ENCODE data around the gene WSB1. TPM values are rescaled to one million over a fixed set of nuclear protein-coding genes. Genes with fewer than 3 reads are reported as not detected.
A peak's percentile ranks its signal among the peaks of the same experiment; 100 is the strongest.

WSB1 gene
- total RNA-seq, 1 donor from 2014 or later: 308 TPM

DNA sequence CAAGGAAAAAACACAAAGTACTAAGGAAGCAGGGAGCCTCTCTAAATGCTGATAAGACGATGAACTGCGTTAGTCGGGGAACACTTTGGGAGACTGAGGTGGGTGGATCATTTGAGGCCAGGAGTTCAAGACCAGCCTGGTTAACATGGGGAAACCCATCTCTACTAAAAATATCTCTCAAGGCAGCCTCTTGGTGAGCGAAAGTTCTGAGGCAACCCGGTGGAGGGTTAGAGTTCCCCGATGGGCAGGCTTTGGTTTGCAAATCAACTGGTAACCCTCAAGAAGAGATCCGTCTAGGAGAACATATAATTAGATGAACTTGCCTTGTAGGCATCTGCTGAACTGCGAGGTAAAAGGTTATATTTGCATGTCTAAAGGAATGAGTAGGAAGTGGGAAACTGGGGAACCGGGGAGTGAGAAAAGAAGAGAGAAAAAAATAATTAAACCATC, 44.6 kb downstream of the WSB1 start:
- no peak for DNase-seq (ENCODE audit: low read depth, low spot score)

DNA sequence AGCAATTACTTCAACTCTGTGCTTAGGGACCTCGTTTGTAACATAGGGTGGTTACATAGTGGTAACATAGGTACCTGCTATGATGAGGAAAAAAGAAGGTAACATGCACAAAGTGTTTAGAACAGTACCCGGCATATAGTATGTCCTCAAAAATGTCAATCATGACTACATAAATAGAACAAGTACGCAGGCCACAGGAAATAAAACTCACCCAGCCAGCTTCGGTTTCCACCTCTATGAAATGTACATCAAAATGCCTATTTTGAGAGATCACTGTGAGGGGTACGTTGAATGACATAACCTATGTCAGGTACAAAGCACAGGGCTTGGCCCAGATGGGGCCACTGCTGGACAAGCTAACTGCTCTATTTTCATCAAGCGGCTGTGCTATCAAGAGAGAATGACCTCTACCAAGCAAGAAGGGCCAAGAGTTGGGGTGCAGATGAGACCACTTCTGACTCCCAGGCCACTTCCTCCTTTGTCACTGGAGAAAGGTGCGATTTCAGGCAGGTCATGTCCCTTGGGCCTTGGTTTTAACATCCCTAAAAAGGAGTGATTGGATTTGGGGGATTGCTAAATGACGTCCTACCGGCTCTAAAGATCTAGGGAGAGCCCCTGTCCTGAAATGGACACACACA, 45.4 kb downstream of the WSB1 start:
- DNase-seq (ENCODE audit: low read depth, low spot score): no peak

DNA sequence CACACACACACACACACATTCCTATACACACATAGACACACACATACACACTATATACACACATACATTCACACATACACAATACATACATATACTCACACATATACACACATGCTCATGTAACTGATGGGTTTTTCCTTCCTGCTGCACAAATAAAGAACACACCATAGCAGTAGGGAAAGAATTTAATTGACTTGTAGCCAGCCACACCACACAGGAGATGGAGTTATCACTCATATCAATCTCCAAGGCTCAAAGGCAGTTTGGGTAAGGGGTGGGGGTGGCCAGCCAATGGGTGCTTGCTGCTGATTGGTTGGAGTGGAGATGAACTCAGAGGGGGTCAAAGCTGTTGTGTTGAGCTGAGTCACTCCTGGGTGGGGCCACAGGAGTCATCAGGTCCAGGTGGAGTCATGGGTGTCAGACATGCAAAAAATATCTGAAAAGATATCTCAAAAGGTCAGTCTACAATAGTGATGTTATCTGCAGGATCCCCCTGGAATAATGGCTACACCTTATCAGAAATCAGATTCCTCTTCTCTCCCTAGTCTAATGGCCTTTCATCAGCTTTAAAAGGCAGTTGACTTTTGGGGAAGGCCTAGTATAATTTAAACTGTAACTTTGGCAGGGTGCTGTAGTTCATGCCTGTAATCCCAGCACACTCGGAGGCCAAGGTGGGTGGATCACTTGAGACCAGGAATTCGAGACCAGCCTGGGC, 46.1 kb downstream of the WSB1 start:
- no peak for DNase-seq (ENCODE audit: low read depth, low spot score)

DNA sequence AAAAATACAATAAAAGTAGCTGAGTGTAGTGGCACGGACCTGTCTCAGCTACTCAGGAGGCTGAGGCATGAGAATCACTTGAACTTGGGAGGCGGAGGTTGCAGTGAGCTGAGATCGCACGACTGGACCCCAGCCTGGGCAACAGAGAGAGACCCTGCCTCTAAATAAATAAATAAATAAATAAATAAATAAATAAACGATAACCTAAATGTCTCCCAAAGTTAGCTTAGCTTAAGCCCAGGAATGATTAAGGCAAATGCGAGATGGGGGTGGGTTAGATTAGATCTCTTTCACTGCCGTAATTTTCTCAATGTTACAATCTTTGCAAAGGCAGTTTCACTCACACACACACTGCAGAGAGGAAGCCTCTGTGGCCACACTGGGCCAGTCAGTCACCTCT, 46.7 kb downstream of the WSB1 start:
- DNase-seq (ENCODE audit: low read depth, low spot score): no peak

DNA sequence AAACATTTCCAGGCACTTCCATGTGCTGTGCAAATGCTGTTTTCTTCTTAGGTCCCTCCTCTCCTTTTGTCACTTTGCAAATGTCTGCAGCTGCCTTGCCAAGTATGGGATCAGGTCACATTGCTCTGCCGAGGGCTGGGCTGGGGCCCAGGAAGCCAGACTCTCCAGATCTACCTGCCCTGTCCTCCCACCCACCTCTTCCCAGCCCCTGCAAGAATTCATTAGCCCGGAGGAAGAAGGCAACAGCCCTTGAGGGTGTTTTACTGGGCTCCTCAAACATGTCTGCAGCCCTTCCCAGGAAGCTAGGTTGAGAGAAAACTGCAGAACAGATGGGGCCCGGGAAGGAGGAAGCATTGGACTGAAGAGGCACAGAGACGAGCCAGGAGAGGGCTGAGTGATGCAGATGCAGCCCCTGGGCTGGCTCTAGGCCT, 47.1 kb downstream of the WSB1 start:
- DNase-seq (ENCODE audit: low read depth, low spot score): no peak

DNA sequence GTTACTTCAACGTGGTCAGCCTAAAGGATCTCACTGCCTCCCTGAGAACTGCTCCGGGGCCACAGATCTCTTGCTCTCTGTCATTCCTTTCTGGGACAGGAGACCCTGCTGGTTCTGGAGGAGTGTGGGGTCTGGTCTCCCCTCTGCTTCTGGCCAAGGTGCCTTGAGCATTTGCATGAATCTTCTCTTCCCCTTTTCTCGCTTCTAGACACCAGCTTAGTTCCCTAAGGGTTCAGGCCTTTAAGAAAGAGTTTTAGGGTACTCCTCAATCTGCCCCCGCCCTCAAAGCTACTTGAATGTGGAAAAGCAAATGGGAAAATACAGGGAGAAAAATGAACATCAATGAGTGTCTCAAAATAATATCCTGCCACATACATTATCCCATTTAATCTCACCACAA, 48.1 kb downstream of the WSB1 start:
- no peak for DNase-seq (ENCODE audit: low read depth, low spot score)

DNA sequence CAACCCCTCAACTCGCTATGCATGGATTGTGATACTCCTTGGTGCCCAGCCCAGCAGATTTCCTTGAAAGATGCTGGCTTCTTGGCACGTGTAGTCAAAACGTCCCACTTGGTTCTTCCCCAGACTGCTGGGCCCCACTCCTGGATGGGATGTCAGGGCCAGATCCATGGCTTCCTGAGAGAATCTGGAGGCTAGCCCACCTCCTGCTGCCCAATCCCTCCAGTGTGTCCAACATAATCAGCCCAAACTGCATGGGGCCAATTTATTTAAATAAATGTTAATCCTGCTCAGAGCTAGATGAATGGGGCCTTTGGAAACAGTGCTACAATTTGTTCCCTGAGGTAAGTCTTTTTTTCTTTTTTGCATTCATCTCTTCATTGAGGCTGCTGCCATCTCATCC, 49.4 kb downstream of the WSB1 start:
- no peak for DNase-seq (ENCODE audit: low read depth, low spot score)

DNA sequence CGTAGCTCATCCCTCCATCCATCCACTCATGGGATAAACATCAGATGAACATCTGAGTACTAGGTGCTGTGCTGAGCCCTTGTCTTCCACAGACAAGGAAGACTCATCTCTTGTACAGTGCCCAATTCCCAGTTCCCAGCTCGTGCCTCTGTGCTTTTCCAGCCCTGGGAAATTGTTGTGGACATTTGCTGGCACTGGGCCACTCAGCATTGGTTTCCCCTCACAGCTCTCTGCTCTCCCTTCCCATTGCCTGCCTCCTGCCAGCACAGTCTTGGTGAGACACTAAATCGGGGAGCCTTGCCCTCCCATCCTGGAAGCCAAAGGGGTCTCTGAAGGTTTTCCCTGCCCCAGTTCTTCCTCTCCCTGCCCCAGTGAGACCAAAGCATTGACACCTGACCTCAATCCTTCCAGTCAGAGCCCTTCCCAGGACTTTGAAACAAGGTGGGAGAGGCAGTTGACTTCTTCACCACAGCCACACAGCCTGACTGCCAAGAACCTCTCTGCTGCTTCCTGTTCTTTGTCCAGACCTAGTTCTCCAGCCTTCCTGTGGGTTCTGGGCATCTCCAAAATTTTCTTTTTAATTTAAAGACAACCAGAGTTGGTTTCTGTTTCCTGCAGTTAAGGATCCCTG, 50.2 kb downstream of the WSB1 start:
- peak; percentile 58 for DNase-seq (ENCODE audit: low read depth, low spot score)

DNA sequence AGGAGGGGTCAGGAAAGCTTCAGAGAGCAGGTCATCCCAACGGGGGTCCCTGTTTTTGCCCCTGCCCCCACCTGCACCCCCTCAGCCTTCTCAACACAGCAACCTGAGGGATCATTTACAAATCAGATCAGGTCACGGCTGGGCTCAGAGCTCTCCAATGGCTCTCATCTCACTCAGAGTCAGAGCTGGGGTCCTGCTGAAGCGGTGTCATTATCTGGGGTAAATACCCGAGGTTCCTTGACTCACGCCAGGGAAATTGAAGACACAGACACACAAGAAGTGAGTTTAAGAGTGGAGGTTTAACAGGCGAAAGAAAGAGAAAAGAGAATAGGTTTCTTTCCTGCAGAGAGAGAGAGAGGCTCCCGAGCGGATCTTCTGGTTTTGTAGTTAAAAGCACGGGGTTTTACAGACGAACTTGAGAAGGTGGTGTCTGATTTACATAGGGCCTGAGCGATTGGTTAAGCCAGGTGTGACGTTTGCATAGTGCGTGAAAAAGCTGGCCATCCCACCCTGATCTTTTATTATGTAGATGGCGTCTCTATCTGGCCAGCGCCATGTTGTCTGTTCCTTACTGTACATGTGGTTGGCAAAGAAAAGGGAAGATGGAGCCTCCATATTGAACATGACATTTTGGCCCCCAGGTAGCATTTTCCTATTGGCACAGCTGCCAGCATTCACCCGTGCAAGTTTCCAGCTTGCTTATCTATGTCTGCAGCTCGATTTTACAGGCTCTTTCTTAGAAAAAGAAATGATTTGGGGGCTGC, 51.4 kb downstream of the WSB1 start:
- DNase-seq (ENCODE audit: low read depth, low spot score): no peak

DNA sequence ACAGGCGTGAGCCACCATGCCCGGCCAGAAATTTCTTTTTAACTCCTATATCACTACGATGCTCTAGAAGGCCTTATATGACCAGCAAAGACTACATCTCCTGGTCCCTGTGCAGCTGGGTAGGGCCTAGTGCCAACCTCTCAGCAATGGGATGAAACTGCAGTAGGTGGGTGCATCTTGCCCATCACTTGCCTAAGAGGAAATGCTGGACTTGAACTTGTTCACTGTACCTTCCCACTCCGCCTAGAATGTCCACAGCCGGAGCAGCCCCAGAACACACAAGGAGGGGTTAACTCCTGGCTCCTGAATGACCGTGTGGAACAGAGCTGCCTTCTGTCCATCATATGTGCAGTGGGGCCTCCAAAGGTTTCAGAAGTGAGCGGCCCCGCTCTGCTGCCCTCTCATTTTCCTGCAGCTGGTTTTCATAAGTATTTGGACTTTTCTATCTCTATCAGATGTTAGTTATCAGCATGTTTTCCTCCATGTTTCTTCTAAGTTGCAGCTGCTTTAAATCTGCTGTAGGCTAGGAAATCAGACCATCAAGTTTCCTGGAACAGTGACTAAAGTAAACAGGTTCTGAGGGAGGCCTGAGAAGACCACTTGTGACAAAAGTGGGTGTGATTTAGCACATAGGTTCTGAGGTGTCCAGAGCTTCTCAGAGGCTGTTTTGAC, 52.5 kb downstream of the WSB1 start:
- DNase-seq (ENCODE audit: low read depth, low spot score): no peak

DNA sequence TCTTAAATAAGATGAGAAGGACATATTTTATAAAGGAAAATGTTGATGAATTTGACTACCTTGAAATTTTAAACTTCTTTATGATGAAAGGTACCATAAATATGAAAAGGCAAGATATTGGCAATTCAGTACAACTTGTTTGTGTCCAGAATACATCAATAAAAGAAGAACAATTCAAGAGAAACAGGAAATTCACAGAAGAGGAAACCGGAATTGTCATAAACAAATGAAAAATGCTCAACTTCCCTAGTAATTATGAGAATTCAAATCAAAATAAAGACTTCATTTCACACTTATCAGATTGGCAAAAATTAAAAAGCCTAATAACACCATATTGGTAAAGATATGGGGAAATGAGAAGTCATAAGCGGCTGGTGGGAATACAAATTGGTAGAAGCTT, 54.3 kb downstream of the WSB1 start:
- no peak for DNase-seq (ENCODE audit: low read depth, low spot score)

DNA sequence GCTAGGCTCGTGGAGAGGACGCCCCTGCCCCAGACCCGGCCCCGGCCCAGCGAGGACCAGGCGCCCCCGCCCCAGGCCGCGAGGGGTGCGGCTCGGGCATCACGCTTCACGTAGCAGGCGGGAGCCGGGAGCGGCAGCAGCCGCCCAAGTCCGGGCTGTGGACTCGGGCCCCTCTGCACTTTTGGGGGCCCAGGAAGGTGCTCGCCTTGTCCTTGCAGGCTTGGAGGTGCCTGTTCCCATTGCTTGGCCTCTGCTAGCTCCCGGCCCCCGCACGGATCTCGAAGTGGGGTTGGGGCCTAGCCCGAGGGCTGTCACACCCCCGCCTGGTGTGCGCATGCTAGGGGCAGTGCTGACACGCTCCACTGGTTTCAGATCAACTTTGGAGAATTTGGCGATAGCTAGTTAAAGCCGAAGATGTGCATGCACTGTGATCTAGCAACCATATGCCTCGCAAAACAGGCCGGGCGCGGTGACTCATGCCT, 55.7 kb downstream of the WSB1 start:
- DNase-seq (ENCODE audit: low read depth, low spot score): no peak

DNA sequence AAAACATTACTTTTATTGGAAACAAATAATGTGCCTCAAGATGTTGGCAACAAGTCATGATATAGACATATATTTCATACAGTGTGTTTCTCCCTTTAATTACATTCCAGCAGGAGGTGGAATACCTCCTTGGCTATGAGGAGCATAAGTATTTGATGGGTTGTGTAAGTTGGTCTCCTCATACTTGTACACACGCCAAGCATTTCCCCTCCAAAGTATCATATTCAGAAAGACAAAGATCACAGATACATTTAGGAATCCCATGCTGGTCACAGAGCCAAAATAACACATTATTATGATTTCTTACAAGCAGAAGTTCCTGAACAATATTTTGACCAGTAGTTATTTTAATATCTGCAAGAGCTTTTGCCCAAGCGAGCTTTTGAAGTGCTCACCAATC, 57.8 kb downstream of the WSB1 start:
- no peak for DNase-seq (ENCODE audit: low read depth, low spot score)

DNA sequence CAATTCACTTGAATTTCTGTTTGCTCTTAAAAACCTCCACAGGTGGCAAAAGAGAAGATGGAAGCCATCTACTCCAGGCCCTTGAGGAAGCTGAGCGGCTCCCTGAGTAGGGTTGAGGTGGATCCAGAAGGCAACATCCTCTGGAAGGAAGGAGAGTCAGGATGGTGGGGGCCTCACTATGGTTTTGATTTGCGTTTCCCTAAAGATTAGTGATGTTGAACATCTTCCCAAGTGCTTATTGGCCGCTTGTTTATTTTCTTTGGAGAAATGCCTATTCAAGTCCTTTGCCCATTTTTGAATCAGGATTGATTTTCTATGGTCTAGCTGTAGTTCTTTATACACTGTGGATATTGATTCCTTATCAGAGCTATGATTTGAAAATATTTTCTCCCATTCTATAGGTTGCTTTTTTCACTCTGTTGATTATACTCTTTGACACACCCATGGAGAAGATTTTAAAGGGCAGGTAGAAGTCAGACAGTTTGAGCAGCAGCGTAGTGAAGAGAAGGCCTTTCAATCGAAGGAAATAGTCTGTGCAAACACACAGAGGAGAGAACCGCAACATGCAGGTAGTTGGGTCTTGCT, 58.6 kb downstream of the WSB1 start:
- no peak for DNase-seq (ENCODE audit: low read depth, low spot score)

DNA sequence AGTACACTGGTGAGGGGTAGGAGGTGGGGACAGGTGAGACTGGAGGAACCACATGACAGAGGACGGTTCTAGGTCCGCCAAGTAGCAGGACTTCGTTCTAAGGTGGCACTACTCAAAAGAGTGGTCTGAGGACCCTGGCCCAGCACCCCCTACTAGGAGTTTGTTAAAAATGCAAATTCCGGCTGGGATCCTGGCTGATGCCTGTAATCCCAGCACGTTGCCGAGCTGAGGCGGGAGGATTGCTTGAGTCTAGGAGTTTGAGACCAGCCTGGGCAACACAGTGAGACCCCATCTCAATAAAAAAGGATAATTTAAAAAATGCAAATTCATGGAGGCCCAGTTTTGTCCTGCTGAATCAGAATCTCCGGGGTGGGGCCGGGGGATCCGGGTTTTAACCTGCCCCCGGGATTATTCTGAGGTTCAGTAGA, 59.1 kb downstream of the WSB1 start:
- no peak for DNase-seq (ENCODE audit: low read depth, low spot score)

DNA sequence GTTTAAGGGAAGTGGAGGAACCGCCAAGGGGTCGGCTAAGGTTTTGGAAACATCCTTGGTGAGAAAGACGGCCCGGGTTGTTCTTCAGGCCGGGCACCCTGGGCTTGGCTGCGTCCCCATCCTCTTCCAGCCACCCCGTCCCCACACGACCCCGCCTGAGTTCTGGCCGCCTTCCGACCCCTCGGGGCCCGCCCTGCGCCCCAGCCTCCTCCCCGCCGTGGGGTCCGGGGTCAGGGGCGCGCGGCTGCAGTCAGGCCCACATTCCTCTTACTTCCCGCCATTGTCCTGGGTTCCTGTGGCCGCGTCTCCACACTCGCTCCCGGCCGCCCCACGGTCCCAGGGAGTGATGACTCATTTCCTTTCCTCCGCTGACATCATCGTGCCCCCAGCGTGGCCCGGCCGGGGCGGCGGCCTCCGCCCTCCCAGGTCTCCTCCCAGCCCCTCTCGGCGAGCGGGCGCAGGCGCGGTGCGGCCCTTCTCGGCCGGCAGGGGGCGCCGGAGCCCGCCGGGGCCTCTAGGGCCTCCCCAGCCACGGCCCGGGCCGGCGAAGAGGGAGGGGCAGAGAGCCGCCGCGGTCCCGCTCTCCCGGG, 59.6 kb downstream of the WSB1 start:
- DNase-seq (ENCODE audit: low read depth, low spot score): peak; percentile 93

DNA sequence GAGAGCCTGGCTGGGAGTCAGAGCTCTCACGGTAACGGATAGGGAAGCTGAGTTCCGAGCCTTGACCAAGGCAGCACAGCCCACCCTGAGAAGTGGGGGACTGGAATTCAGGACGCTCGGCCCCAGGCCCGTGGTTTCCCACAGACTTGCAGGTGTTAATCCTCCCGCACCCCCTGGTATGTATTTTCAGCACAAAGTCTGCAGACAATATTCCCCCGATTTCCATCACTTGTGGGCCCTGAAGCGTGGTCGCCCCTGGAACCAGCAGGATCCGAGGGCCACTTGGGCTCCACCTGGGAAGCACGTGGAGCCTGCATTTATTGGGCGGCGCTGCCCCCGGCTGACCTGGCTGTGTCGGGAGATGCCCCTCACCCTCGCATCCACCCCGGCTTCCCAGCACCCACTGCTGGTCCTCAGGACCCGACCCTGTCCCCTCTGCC, 60.2 kb downstream of the WSB1 start:
- DNase-seq (ENCODE audit: low read depth, low spot score): no peak

DNA sequence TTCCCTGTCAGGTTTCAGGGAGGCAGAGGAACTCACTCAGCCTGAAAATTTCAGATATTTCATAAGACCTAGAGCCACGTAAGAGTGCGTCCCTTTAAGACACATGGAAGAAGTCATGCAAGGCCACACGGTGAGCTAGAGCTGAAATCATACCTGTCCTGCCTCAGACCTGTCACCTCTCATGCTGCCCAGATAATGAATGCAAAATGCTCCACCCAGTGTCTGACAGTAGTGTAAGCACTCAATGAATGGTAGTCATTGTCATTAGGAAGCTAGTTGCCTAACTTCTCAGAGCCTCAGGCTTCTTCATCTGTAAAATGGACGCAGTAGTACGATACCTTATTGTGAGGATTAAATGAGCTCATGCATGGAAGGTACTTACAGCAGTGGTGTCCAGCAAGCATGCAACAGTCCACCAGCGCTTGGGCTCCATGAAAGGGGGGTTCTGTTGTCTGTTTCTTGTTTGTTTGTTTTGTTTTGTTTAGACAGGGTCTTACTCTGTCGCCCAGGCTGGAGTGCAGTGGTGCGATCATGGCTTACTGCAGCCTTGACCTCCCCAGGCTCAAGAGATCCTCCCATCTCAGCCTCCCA, 60.7 kb downstream of the WSB1 start:
- DNase-seq (ENCODE audit: low read depth, low spot score): no peak

DNA sequence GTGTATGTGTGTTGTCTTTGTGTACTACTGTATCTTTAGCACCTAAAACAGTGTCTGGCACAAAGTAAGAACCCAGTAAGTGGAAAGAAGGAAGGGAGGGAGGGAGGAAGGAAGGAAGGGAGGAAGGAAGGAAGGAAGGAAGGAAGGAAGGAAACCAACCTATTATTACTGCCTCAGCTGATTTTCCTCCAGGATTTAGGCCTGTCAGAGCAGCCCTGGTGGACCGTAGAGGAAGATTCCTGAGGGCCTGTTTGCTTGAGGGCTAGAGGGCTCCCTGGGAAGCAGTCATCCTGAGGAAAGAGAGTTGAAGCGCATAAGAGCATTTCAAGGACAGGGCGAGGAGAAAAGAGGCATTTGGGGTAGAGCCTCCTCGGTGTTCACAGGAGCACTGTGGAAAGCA, 61.5 kb downstream of the WSB1 start:
- no peak for DNase-seq (ENCODE audit: low read depth, low spot score)

DNA sequence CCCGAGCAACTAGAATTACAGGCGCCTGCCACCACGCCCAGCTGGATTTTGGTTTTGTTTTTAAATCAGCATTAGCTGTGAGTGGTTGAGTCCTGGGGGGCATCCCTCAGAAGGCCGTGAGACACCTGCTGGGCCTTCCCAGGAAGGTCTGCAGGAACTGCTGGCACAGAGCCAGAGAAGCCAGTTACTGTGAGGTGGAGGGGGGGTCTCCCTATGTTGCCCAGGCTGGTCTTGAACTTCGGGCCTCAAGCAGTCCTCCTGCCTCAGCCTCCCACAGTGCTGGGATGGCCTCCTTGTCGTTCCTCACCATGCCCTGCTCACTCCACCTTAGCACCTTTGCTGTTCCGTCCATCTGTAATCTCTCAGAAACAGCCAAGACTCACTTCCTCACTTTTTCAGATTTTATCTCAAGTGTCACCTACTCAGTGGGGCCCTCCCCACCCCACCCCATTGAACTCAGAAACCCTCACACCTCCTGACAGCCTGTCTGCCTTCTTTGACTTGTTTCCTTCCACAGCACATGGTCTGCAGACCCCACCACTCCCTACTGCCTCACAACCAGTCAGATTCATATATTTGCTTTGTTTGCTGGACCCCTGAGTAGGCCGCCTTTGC, 62.3 kb downstream of the WSB1 start:
- DNase-seq (ENCODE audit: low read depth, low spot score): no peak

Data from pulmonary artery endothelial cell (primary cell).